Inflammatory macrophage treated with lipopolysaccharide for 1 hour (primary cell): ENCODE results near the gene RRBP1.

ENCODE experiments used
- DNase-seq, 2 donors: peaks; one replicate each; pipeline ENCODE4 v3.0.0-alpha.2; 2020 to 2022

The RRBP1 gene

GRCh38 chr20:17633221-17633849, 48.7 kb downstream of the RRBP1 start:
- DNase-seq: no peak

DNA sequence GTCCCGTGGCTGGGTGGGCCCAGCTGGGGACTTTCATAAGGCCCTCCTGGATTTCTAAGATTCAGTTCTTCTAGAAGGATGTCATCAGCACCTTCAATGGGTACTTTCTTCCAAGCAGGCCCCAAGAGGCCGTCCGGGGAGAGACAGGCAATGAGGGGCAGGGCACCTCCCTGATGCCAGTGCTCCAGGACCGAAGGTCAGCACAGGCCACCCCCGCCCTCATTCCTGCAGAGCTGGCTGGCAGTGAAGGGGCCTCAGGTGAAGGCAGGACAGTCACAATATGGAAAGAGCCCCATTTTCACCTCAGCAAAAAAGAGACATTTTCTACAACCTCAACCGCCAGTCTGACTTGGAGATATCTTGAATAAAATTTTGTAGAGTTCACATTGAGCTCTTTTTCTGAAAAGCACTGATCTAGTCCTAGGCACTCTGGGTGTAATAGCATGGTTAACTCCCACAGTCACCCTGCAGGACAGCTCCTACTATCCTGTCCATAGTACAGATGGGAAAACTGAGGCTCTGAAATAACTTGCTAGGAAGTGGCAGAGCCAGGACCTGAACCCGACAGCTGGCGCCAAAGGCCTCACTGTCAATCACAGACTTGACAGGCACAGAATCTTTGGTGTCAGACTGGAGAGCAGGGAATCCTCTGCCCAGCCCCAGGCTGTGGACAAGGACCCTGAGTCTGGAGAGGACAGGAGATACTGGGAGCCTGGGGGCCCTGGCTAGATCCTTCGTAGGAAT, 50.3 kb downstream of the RRBP1 start:
- DNase-seq: no peak

- DNase-seq: no peak
These were observed 51.2 kb downstream of the RRBP1 start for GRCh38 chr20:17630806-17631195.

DNA sequence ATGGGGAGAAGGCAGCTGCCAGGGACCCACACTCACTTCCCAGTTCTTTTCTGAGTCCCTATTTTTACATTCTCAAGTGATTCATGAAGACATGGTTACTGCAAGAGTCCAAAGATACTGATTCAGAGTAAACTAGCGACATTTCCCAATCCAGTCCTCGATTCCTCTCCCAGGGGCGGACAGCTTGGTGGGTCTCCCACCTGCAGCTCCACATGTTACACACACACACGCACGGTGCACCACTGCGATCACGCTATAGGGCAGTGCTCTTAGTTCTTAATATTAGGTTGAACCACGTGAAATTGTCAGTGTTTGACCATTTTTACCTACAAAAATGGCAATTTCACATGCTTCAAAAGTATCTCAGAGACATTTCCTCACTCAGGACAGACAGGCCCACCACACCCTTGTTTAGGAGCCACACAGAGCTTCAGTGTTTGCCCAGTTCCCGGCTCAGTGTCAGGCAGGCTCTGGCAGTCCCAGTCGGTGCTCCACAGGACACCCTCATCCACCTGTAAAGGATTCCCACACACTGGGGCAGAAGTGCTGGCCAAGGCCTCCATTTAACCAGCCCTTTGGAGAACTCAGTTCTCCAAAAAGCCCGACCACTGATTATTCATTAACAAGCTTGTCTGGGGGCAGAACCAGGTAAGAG, 51.8 kb downstream of the RRBP1 start:
- no peak for DNase-seq

DNA sequence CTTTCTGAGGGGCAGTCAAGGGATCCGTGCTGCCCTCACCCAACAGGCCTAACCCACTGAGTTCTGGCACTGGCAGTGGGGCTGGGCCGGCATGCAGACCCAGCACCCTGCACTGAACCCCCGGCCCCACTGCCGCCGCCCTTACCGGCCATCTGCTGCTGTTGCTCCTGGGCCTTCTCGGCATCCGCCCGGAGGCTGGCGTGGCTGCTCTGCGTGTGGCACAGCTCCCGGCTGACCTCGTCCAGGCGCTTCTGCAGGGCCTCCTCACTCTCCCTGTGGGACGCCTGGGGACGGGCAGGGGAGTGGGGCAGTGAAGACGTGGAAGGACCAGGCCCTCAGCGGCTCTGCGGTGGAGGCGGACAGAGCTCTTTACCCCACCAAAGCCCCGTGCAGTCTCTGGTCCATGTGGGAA, 52.4 kb downstream of the RRBP1 start:
- DNase-seq: no peak

GRCh38 chr20:17629025-17629424, 53.0 kb downstream of the RRBP1 start:
- no peak for DNase-seq

- DNase-seq: no peak
These were observed 53.8 kb downstream of the RRBP1 start for GRCh38 chr20:17628101-17628841.

GRCh38 chr20:17627101-17627955, 54.7 kb downstream of the RRBP1 start:
- peak in 1 of 2 donors; percentile 28 for DNase-seq

DNA sequence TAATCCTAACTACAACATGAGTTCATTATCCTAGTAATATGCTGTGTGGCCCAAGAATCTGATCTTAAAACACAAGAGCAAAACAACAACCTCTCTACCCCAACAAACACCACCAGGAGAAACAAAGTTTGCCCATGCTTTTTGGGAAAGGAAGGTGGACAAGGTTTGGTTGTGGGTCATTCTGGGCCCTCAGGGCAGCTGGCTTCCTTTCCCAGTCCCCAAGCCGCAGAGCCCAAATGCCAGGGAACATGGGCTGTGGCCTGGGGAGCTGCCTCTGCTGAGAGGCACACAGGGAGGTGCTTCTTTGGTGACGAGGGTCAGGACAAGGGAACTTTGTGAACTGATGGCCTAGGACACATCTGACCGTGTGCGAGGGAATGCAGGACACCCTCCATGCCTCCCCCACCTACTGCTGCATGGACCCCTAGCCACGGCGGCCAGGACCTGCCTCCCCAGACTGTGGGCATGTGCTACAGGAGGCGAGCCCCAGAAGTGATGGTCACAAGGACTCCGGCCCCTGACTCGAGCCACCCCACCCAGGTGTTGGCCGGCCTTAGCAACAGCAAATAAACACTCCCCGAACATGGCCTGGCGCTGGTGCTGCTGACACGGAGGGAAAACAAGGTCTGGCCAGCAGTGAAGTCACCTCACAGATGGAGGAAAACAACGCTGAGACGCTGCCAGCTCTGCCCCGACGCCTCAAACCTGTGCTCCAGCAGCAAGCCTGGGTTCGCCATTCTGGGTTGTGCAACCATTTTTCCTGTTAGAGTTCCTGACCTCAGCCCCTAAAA, 55.6 kb downstream of the RRBP1 start:
- no peak for DNase-seq

GRCh38 chr20:17625246-17626051, 56.6 kb downstream of the RRBP1 start:
- no peak for DNase-seq

DNA sequence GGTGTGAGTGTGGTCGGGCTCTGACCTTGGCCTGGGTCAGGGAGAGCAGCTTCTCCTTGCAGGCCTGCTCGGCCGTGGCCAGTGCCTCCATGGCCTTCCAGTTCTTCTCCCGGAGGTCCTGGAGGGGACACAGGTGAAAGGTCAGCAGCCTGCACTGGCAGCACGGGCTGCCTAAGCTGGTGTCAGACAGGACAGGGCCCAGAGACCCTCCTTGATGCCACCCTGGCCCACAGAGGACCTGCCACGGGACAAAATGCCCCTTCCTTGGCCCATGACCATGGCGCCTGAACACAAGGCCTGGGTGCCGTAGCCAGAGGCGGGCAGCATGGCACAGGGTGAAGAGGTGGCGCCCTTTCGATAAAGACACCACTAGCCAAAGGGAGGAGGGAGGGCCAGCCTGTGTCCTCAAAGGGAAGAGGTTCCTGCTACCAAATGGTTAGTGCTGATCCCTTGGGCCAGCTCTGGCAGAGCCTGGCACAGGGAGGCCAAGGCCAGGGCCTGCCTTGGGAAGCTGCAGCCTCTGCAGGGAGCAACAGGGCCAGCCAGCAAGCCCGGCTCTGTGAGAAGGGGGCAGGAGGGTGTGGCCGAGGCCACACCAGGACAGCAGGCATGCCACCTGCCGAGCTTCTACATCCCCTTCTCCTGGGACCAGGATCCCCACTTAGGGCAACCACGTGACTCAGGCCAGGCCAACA, 57.3 kb downstream of the RRBP1 start:
- no peak for DNase-seq

- no peak for DNase-seq
These were observed 58.0 kb downstream of the RRBP1 start for GRCh38 chr20:17624070-17624469.

DNA sequence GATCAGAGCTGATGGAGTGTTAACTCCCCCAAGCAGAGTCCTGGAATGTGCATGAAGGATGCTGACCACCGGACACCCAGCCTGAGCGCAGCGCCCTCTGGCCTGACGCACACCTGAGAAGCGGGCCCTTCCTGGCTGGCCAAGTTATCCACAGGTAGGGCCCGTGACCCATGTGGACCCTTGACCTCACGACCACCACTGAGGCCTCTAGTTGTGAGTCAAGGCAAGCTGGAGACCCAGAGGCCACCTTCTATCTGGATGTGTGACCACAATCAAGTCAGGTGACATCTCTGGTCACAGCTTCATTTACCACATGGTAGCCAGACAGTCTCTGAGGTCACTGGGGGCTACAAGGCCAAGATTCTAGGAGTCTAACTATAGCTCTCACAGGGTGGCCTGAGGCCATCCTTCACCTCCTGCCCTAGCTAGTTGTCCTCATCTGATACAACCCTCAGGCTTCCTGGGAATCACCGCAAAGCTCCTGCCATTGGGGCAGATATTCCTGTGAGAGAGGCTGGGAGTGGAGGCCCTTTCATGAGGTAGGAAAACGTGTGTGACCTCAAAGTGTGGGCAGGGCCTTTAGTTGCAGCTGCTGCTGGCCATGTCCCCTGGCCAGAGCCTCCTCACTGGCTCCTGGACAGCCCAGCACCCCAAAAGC, 59.1 kb downstream of the RRBP1 start:
- no peak for DNase-seq

DNA sequence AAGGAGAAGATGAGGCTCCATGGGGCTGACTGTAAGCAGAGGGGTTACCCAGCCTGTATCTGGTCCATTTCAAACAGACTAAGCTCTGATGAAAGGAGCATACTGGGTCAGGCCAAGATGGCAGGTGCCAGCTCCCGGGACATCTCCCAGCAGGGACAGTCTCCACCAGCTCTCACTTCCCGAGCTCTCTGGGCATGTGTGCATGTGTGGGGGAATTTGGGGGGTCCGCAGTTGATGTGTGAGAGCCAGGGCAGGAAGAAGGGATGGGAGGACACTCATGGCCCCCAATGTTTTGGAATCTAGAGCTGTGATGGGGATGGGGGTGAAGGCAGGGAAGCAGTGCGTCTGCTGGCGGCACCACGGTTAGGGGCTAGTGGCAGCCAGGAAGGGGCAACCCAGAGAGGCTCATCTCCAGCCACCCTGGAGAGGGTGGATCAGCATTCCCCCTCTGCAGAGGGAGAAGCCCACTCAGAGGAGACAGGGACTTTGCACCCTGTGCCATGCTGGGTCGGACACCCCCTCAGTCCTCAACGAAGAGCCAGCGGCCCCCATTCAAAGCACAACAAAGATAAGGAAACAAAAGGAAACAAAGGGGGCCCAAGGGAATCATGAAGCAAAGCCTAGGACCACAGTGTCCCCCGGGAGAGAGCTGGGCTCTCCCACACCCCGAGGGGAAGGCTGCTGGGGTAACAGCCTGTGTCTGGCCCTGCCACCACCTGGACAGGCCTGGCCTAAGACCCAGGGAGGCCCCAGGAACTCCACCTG, 59.8 kb downstream of the RRBP1 start:
- DNase-seq: no peak

DNA sequence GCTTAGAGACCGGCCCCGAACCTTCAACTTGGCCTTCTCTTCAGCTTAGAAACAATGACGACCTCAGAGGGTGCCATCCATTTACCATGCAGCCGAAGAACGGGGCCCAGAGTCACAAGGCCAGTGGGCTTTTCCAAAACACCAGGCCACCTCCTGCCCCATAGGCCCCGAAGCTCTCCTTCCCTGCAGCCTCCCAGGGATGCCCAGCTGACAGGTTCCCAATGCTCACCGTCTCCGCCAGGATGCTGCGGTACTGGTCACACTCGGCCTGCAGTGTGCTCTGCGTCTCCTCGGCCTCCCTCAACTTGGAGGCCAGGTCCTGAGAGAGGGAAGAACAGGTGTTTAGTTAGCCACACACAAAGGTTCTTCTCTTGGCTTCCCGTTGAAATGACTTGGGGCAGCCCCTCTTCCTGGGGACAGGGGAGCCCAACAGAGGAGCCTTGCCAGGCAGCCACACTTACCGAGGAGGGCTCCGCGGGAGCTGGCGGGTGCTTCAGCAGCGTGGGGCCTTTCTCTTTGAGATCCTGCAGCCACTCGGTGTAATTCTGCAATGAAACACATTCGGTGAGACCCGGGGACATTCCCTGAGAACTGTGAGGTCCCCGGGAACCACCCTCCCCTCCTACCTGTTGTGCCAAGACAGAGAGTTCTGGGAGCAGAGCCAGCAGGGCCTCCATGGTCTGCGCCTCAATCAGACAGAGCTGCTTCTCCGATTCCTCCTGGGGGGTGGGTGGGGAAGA, 60.6 kb downstream of the RRBP1 start:
- no peak for DNase-seq

DNA sequence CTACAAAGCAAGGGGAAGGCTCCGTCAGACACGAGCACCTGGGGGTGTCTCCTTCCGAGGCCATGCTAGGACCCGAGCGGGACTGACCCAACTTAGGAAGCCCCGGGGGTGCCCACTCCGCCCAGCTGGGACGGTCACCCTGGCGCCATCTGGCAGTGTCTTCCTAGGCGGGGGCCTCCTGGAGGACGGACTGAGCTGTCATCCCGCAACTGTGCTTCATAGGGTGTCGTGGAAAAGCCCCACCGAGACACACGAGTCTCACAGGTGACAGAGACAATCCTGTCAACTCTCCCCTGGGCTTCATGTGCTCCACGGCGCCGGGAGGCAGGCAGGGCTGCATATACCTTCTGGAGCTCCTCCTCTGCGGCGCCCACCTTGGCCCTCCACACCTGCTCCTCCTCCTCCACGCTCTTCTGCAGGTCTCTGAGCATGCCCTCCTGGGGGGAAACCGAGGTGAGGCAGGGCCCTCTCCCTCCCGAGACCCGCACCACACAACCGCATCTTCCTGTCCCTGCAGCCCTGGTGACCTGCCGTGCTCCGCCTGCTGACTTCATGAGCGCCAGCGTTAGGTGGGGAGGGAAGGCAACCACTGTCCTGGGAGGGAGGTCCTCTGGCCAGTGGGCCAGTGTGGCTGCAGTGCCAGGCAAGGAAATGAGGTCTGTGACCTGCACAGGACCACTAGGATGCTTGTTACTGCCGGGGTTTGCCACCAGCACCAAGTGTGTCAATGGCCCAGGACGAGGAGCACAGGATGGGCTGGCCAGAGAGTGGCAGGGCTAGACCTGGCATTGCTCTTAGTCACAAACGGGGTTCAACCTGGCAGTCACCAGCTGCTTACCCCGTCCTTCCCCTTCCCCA, 61.4 kb downstream of the RRBP1 start:
- no peak for DNase-seq
